Heart left ventricle (tissue), 16 donors: Measurements from ENCODE around the gene NUDT8. TPM values are rescaled to one million over a fixed set of nuclear protein-coding genes. Genes with fewer than 3 reads are reported as not detected.
"Not testable (repeated sequence)": the region's sequence is repeated elsewhere in the genome, so short reads cannot be mapped to it uniquely, and the experiment has no call there.

Experiments used
- ATAC-seq, 4 donors: fragments of 200-7000 bp; cut with Tn5 transposase; one replicate each; pipeline ENCODE4 v1.9.1; 2020 to 2022; ENCODE audit warnings: moderate library complexity in 4 of 4, mild to moderate bottlenecking in 3 of 4, moderate number of reproducible peaks in 1 of 4
- DNase-seq, 5 donors: peaks; one replicate each; pipeline ENCODE4 v3.0.0-alpha.2; 2020
- H3K27ac ChIP-seq, 12 donors: fragments of 200-600 bp; sonication (generic) in 4 of 12; one replicate each; pipeline versions ENCODE4 v1.5.0 to v1.8.0; 2016 to 2022; ENCODE audit warnings: mild to moderate bottlenecking in 2 of 12
- H3K27me3 ChIP-seq, 9 donors: fragments of 200-600 bp; sonication (generic) in 2 of 9; one replicate each; pipeline versions ENCODE4 v1.5.1 to v1.8.0; 2016 to 2022; ENCODE audit warnings: mild to moderate bottlenecking in 3 of 9
- H3K36me3 ChIP-seq, 9 donors: fragments of 200-600 bp; sonication (generic) in 2 of 9; one replicate each; pipeline versions ENCODE4 v1.5.0 to v1.8.0; 2018 to 2022; ENCODE audit warnings: mild to moderate bottlenecking in 2 of 9
- H3K4me1 ChIP-seq, 12 donors: fragments of 200-600 bp; sonication (generic) in 4 of 12; one replicate each; pipeline versions ENCODE4 v1.5.0 to v1.8.0; 2016 to 2022; ENCODE audit warnings: mild to moderate bottlenecking in 3 of 12
- H3K4me3 ChIP-seq, 12 donors: fragments of 200-600 bp; sonication (generic) in 4 of 12; one replicate each; pipeline versions ENCODE4 v1.5.0 to v1.8.0; 2017 to 2022; ENCODE audit warnings: mild to moderate bottlenecking in 9 of 12, moderate library complexity in 4 of 12
- H3K9me3 ChIP-seq, 12 donors: fragments of 200-600 bp; sonication (generic) in 4 of 12; one replicate each; pipeline versions ENCODE4 v1.5.0 to v1.8.0; 2016 to 2022; ENCODE audit warnings: mild to moderate bottlenecking in 1 of 12
- CTCF ChIP-seq, 12 donors: fragments of 200-600 bp; sonication (generic) in 4 of 12; IDR thresholded peaks; one replicate each; pipeline versions ENCODE4 v1.5.0 to v1.8.0; 2018 to 2022; ENCODE audit warnings: antibody characterized with exemption in 12 of 12, mild to moderate bottlenecking in 5 of 12
- POLR2A ChIP-seq, 2 donors: fragments of 450-650 bp; IDR thresholded peaks; one replicate each; pipeline ENCODE4 v1.6.1; 2017; ENCODE audit warnings: antibody characterized with exemption in 2 of 2, mild to moderate bottlenecking in 2 of 2, moderate library complexity in 2 of 2
- WGBS, 4 donors: extraction: QIAGEN DNeasy Blood & Tissue Kit in 2 of 4; methylation state at CpG; one replicate each; pipeline versions ENCODE4 v1.1.5 to v1.1.7; 2013 to 2018; 5-methylcytosine and 5-hydroxymethylcytosine counted together
- intact Hi-C, 10 donors: fragments of 100-400 bp; cut with DNase I; formaldehyde crosslinking; loops; one replicate each; pipeline versions ENCODE4 v1.11.1 to v1.14.2; 2022
- polyA plus RNA-seq, 2 donors: library from polyadenylated mRNA; stranded (reverse); fragments of 200-250 nt; gene quantifications; one replicate each; pipeline ENCODE4 v1.2.3, GENCODE V29; 2013
- total RNA-seq, 9 donors: library from RNA; depleted of rRNA in 2 of 9; stranded (reverse); fragments of >200 nt in 2 of 9; fragmentation: NEBNext Ultra II Directional in 3 of 9; extraction: Animal tissue kit (Norgen Biotek cat#: 25700) in 3 of 9; gene quantifications; one replicate each; pipeline versions ENCODE4 v1.1.0 to v1.2.4, GENCODE V29; 2016 to 2023
- donor health status: ischemic (EF 13 %, LVEDD 7.1; RV severe dilation, severe dysfunction).
- donor health status: healthy with polysubstance abuse.
- donor health status: DM: no; HTN: yes; CAD: no.
- donor health status: DM: no; HTN: no; CAD: no.
- donor health status: ischemic (EF 25% LVEDD 6.9; RV normal size, moderate dysfunction).
- donor health status: ischemic (EF 25% LVEDD 5.7; RV mildly dilated, moderate dysfunction).
- donor health status: healthy.
- donor health status: DM: yes; HTN: yes; CAD: no.
- donor health status: ischemic (EF 35%, LVEDD 5.7; RV mildly dilated, moderate dysfunction).
- donor health status: nonischemic (EF 11% LVEDD 7.7; RV severe dilation, severe dysfunction).
- donor health status: DM: yes; HTN: yes; CAD: no.
- donor health status: PGD.
- donor health status: ischemic (EF 29% LVEDD 5.4; RV normal size, mild dysfunction).
- donor health status: nonischemic (EF 23%, LVEDD 6.1; RV moderate dilation, normal function).

Gene NUDT8
- total and polyA plus RNA-seq, 11 donors = 29.1 to 110 (median 49.3) TPM

GRCh38 chr11:67618901-67619659, 10.7 kb downstream of the NUDT8 start:
- Histone ChIP-seq H3K27me3 (peaks cover 0 to 15% (median 0%) of the 10 kb centered on the region in 9 donors), H3K4me1 (peaks cover 0 to 29% (median 6%) of the 10 kb centered on the region in 12 donors)
- WGBS, 4 donors = 89 to 99% (median 95%) methylated on average over 29 to 40 of the region's 40 CpGs
- intact Hi-C loops, H3K9me3 ChIP-seq, H3K27ac ChIP-seq, H3K36me3 ChIP-seq, ATAC-seq, H3K4me3 ChIP-seq: not testable (repeated sequence)
- DNase-seq = peak in 1 of 5 donors; percentile 57

GRCh38 chr11:67617243-67617953, 12.3 kb downstream of the NUDT8 start:
- H3K27ac ChIP-seq = peak overlapping the region in 4 of 12 donors; percentile 11 to 57 (median 36)
- 55 to 71% (median 61%) methylated on average over 7 of the region's 7 CpGs for WGBS, 4 donors
- intact Hi-C loops = no loop called here
- TF ChIP-seq CTCF (IDR thresholded peaks at IDR 0.05) (no peak), POLR2A (IDR thresholded peaks at IDR 0.05) (no peak)
- peaks cover 0 to 38% (median 12%) of the 10 kb centered on the region in 12 donors for H3K4me1 ChIP-seq
- DNase-seq (no peak), ATAC-seq (peak in 1 of 4 donors; percentile 38)
- no peak overlapping the region for H3K4me3 ChIP-seq
- H3K9me3 ChIP-seq = no peaks in the 10 kb centered on the region
- peaks cover 0 to 10% (median 5%) of the 10 kb centered on the region in 9 donors for H3K36me3 ChIP-seq
- peaks cover 0 to 15% (median 0%) of the 10 kb centered on the region in 9 donors for H3K27me3 ChIP-seq

GRCh38 chr11:67616431-67617242, 13.1 kb downstream of the NUDT8 start:
- Histone ChIP-seq H3K27me3 (peaks cover 0 to 15% (median 0%) of the 10 kb centered on the region in 9 donors), H3K27ac (peak overlapping the region in 2 of 12 donors; percentile 42 to 57), H3K4me3 (no peak overlapping the region), H3K36me3 (peaks cover 0 to 18% (median 13%) of the 10 kb centered on the region in 9 donors), H3K9me3 (no peaks in the 10 kb centered on the region), H3K4me1 (peaks cover 0 to 38% (median 12%) of the 10 kb centered on the region in 12 donors)
- no peak for DNase-seq
- WGBS, 4 donors = 19 to 46% (median 25%) methylated on average over 9 to 11 of the region's 11 CpGs
- TF ChIP-seq POLR2A (IDR thresholded peaks at IDR 0.05) = no peak
- TF ChIP-seq CTCF (IDR thresholded peaks at IDR 0.05) = no peak
- intact Hi-C loops = no loop called here
- peak in 3 of 4 donors; percentile 9 to 36 (median 21) for ATAC-seq

- Histone ChIP-seq H3K4me3 (no peak overlapping the region), H3K27me3 (peaks cover 0 to 15% (median 0%) of the 10 kb centered on the region in 9 donors), H3K4me1 (peaks cover 0 to 38% (median 12%) of the 10 kb centered on the region in 12 donors), H3K27ac (peak overlapping the region in 1 of 12 donors; percentile 29), H3K36me3 (peaks cover 0 to 25% (median 20%) of the 10 kb centered on the region in 9 donors), H3K9me3 (no peaks in the 10 kb centered on the region)
- DNase-seq (peak in 1 of 5 donors; percentile 58), ATAC-seq (peak in 2 of 4 donors; percentile 3 to 6)
- TF ChIP-seq CTCF (IDR thresholded peaks at IDR 0.05) (peak in 1 of 12 donors; percentile 5), POLR2A (IDR thresholded peaks at IDR 0.05) (no peak)
- 30 to 60% (median 47%) methylated on average over 28 to 34 of the region's 34 CpGs for WGBS, 4 donors
- intact Hi-C loops = no loop called here
Observed at GRCh38 chr11:67615728-67616430, 13.9 kb downstream of the NUDT8 start.
